Measurements from ENCODE around the gene ACSM2A.
"Not testable (repeated sequence)": the region's sequence is repeated elsewhere in the genome, so short reads cannot be mapped to it uniquely, and the experiment has no call there.

ACSM2A gene, protein sequence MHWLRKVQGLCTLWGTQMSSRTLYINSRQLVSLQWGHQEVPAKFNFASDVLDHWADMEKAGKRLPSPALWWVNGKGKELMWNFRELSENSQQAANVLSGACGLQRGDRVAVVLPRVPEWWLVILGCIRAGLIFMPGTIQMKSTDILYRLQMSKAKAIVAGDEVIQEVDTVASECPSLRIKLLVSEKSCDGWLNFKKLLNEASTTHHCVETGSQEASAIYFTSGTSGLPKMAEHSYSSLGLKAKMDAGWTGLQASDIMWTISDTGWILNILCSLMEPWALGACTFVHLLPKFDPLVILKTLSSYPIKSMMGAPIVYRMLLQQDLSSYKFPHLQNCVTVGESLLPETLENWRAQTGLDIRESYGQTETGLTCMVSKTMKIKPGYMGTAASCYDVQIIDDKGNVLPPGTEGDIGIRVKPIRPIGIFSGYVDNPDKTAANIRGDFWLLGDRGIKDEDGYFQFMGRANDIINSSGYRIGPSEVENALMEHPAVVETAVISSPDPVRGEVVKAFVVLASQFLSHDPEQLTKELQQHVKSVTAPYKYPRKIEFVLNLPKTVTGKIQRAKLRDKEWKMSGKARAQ

DNA sequence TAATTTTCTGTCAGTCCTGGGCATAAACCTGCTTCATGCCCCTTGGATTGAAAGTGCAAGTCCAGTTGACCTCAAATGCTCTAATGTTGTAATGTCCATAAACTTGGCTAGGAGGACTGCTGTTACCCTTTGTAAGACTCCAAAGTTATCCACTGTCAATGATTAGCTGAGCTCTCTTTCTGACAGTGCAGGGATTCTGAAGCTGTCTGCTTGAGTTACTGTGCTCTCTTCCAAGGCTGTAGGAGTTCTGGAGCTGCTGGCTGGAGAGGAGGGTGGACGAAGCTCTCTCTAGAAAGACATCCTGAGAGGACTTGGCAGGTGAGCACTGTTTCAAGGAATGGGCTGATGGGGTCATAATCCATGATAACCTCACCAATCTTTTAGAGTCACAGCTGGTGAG, at the start of gene ACSM2A:
Gene ACSM2A, plus strand, starts transcription at position 158 of the 400 bp plus-strand sequence. CDS start 8,594 bp downstream, outside the sequence.
- DNase-seq: not testable (repeated sequence)

- DNase-seq: no peak
Observed at GRCh38 chr16:20402651-20403050, 48.7 kb upstream of the ACSM2A start.

DNA sequence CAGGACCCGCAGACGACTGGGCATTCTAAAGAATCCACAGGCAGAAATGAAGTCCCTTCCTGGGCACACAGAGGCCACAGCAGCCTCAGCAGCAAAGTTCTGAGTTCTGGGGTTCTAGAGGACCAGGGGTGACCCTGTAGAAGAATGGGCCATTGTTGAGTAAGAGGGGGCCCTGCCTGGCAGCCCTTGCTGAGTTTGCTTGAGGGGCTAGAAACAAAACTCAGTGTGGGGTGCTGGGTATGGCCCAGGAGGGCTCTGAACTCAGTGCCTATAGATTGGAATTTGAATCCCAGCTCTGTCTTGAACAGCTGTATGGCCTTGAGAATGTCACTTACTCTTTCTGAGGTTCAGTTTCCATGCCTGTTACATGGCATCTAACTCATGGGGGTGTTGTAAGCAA, 46.7 kb upstream of the ACSM2A start, which contains the start of gene PDILT:
Gene PDILT, minus strand, starts transcription at position 101 of the 400 bp plus-strand sequence. CDS start 5,437 bp downstream, outside the sequence.
- DNase-seq: no peak

GRCh38 chr16:20409398-20410120, 41.8 kb upstream of the ACSM2A start, which contains the start of gene ACSM5:
TSS of gene ACSM5 (plus strand) at chr16:20409534. CDS start at chr16:20411485, 1,951 bp downstream.
- DNase-seq: no peak

DNA sequence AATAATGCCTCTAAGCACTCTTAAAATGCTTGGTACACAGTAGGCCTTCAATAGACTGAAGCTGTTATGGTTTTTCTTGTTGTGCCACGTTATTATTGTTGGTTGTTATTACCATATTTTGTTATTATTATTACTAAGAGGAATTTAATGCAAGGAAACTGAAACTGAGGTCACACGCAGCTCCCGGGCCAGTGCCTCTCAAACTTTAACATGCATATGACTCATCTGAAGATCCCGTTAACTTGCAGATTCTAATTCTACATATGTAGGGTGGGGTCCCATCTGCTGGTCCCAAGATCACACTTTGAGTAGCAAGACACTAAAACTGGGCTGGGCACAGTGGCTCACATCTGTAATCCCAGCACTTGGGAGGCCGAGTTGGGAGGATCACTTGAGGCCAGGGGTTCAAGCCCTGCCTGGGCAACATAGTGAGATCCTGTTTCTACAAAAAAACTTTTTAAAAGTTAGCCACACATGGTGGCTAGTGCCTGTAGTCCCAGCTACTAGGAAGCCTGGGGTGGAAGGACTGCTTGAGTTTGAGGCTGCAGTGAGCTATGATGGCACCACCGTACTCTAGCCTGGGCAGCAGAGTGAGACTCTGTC, 41.1 kb upstream of the ACSM2A start:
- no peak for DNase-seq

DNA sequence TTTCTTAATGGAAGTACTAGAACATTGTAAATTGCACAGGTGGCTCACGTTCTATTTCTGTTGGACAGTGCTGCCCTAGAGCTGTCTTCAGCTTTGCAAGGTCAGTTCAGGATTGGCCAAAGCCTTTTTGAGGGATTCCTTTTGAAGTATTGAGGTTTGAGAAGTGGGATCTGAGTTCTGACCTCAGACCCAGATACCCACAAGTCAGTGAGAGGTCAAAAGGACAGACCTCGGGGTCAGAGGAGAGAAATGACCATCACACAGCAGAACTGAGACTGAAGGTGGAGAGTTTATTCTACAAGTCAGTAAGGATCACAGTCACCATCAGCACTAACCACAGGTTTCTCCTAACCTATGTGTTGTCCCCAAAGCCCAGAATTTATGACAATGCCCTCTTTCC, 40.3 kb upstream of the ACSM2A start:
- DNase-seq: no peak

- DNase-seq: no peak
Observed at GRCh38 chr16:20415541-20415940, 35.8 kb upstream of the ACSM2A start.

DNA sequence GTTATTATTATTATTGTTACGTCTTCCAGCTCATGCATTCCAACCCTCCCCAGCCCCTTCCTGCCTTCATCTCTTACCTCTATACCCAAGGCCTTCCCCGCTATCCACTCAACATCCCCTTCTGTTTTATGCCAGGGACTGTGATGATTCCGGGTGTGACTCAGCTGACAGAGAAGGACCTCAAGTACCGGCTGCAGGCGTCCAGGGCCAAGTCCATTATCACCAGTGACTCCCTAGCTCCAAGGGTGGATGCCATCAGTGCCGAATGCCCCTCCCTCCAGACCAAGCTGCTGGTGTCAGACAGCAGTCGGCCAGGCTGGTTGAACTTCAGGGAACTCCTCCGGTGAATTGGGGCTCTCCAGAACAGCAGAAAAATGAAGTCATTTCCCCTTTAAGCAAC, 32.2 kb upstream of the ACSM2A start:
- not testable (repeated sequence) for DNase-seq

- not testable (repeated sequence) for DNase-seq
Observed at GRCh38 chr16:20421748-20422147, 29.6 kb upstream of the ACSM2A start.

GRCh38 chr16:20423772-20424128, 27.6 kb upstream of the ACSM2A start:
- DNase-seq: not testable (repeated sequence)

DNA sequence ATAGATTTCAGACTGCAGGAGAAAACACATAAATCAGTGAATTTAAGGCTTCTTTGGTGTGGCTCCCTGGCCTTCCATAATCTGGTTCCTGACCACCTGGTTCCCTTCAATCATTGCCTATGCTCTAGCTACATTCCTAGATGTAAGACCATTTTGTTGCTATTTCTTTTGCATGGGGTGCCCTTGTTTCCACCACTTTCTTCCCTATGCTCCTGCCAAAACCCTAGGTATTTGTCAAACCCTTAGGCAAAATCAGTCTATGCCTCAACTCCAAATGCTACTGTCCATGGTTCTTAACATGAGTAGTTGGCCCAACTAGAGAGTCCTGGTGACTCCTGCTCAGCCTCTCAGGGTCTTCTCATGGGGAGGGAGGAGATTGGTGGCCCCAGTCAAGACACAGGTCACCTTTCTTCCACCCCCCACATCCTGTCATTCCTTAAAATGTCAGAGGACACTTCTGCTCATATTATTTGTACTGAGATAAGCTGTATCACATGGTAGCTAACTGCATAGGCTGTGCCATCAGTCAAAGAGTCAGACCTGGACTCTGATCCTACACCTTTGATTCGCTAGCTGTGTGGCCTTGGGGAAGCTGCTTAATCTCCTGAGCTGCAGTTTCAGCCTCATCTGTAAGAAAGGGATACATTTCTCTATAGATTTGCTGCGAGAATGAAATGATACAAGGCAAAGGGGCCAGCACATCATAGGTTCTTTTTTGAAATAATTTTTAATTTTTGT, 27.0 kb upstream of the ACSM2A start:
- DNase-seq: no peak

GRCh38 chr16:20427401-20427797, 23.9 kb upstream of the ACSM2A start:
- DNase-seq: not testable (repeated sequence)

DNA sequence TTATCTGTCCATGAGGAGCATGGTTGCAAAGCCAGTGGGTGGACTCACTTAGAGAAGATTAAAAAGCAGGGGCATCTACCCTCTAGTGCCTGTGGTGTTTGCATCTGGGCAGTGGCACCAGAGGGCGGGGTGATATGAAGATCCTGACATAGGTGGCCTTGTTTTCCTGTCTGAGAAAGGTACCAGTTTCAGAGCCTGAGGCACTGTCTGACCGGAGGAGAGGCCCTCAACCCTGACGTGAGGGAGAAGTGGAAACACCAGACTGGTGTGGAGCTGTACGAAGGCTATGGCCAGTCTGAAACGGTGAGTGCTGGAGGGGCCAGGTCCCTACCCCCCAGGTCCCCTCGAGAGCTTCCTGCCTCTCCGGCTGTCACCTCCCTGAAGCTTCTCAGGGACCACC, 21.8 kb upstream of the ACSM2A start:
- not testable (repeated sequence) for DNase-seq

- DNase-seq: not testable (repeated sequence)
Observed at GRCh38 chr16:20430480-20430879, 20.8 kb upstream of the ACSM2A start.

GRCh38 chr16:20430948-20431347, 20.4 kb upstream of the ACSM2A start:
- DNase-seq: no peak

DNA sequence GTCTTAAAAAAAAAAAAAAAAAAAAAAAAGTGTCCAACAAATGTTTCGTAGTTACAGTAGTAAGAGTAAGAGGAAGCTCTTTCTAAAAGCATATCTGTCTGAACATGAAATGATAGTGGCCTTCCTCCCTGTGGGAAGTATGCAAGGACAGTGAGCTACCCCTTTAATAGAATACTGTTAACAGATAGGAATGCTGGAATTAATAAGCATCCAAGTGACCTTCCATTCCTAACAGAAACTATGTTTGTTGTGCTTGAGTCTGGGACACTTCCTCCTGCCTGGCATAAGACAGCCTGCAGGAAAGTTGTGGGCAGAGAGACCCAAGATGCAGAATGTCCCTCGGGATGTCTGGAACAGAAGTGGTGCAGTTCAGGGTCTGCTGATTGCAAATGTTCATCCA, 12.4 kb upstream of the ACSM2A start:
- not testable (repeated sequence) for DNase-seq

DNA sequence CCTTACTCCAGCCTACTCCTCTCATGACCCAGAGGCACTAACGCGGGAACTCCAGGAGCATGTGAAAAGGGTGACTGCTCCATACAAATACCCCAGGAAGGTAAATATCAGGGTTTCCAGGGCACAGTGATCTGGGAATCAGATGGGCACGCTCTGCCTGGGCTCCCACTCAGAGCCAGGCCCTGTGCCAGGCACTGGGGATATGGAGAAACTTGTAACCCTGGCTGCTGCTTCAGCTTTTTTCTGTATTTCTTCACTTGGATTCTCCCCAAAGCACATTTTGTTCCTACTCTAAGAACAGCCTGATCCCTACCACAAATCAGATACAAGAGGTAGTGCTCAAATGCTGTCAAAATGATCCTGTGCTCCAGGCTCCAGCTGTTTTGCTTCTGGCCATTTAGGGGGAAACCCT, 11.5 kb upstream of the ACSM2A start:
- DNase-seq: not testable (repeated sequence)

DNA sequence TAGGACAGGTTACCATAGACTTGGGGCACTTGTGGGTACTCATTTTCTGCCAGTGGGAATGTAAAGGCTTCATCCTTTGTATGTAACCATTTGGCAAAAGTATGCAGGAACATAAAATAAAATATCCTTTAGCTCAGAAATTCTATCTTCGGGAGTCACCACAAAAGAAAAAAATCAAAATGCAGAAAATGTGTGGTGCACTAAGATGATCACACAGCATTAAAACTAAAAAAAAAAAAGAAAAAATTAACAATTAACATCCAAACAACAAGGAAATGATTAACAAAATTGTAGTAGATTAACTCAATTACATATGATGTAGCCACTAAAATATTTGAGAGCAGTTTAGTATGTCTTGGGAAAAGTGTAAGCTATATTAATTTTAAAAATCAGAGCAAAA, 10.6 kb upstream of the ACSM2A start:
- not testable (repeated sequence) for DNase-seq

GRCh38 chr16:20441191-20441590, 10.1 kb upstream of the ACSM2A start:
- DNase-seq: no peak

DNA sequence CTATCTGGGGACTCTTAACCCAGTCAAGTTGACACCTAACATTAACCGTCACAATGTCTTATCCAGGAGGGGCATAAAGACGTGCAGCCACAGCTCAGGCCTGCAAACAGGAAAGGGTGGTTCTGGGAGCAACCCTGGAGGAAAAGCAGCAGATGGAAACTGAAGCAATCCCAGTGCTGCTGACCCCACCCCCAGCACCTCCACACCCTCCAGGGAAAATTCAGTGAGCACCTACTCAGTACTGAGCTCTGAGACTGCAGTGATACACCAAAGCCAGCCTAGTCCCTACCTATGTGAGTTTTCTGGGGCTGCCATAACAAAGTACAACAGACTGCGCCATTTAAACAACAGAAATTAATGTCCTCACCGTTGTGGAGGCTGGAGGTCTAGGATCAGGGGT, 9.5 kb upstream of the ACSM2A start:
- DNase-seq: not testable (repeated sequence)

- not testable (repeated sequence) for DNase-seq
Observed at GRCh38 chr16:20446652-20447393, 4.5 kb upstream of the ACSM2A start.

- not testable (repeated sequence) for DNase-seq
Observed at GRCh38 chr16:20453633-20454032, 2.3 kb downstream of the ACSM2A start.
